NT2/D1 (cell line): ENCODE measurements around the gene UBE2O.

Experiments used
- SUZ12 ChIP-seq: IDR thresholded peaks from 2 replicates; pipeline ENCODE4 v1.6.1; 2011; ENCODE audit not compliant: insufficient read length, insufficient read depth; ENCODE audit errors: extremely low read depth
- YY1 ChIP-seq: IDR thresholded peaks from 2 replicates; pipeline ENCODE4 v1.6.1; 2011; ENCODE audit not compliant: insufficient read length, insufficient read depth
- ZNF274 ChIP-seq: IDR thresholded peaks from 2 replicates; pipeline ENCODE4 v1.6.1; 2011; ENCODE audit warnings: mild to moderate bottlenecking, low read depth, low read length

DNA sequence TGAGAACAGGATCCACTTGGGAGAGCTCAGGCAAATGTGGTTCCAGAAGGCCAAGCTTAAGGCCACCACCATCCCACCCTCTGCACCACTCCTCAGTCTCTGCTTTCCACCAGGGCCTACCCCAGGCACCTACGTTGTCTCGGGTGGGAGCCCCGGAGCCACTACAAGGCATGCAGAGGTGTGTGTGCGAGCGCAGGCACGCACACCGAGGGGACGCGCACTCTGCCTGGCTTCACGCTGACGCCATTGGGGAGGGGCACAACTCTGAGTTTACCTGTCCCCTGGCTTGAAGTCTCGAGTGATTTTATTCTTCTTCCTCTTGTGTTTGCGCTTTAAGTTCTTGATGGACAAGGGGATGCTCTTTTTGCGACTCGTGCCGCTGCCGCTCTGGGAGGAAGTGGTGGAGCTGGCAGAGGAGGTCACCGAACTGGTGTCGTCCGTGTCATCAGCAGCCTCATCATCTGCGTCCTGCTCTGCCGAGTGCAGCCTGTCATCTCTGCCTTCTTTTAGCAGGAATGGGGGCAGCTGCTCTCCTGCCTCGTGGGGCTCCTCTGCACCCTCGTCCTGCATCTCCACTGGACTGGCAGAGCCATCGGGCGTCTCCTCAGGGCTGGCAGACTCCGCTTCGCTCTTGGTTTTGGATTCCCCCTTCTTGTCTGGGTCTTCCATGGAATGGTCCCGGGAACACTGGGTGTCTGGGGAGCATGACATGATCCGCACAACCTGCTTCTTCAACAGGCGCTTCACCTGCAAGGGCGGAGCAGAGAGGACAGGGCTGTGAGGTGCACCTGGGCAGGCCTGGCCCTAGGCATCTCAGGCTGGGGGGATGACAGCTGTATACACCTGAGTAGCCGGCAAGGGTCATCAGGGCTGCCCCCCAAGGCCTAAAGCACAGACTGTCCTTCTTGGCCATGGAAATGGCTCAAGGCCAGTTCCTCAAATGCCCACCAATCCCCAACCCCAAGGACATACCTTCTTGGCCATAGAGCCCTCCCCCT, 53.5 kb downstream of the UBE2O start:
- TF ChIP-seq YY1 (no peak), ZNF274 (no peak), SUZ12 (no peak)
